Suprapubic skin (tissue), 4 donors: ENCODE results near the gene COA8.
A peak's percentile ranks its signal among the peaks of the same experiment; 100 is the strongest.

Experiments
- CTCF ChIP-seq, 2 donors: fragments of 200-600 bp in 1 of 2; fragments of 450-650 bp in 1 of 2; sonication (generic) in 1 of 2; IDR thresholded peaks; one replicate each; pipeline ENCODE4 v1.5.1; 2016 to 2019; ENCODE audit warnings: antibody characterized with exemption in 2 of 2, mild to moderate bottlenecking in 1 of 2, moderate library complexity in 1 of 2
- EP300 ChIP-seq: sonication (generic); formaldehyde crosslinking; IDR thresholded peaks from one replicate; pipeline ENCODE4 v1.6.1; 2017; ENCODE audit warnings: antibody characterized with exemption
- POLR2A ChIP-seq, 2 donors: fragments of 450-650 bp; IDR thresholded peaks; one replicate each; pipeline ENCODE4 v1.6.1; 2017; ENCODE audit warnings: antibody characterized with exemption in 2 of 2, mild to moderate bottlenecking in 2 of 2, moderate library complexity in 2 of 2
- POLR2AphosphoS5 ChIP-seq, 3 donors: sonication (generic); formaldehyde crosslinking; IDR thresholded peaks; one replicate each; pipeline ENCODE4 v1.6.1; 2017; ENCODE audit warnings: antibody characterized with exemption in 3 of 3

- TF ChIP-seq POLR2AphosphoS5 (IDR thresholded peaks at IDR 0.05) (no peak), CTCF (IDR thresholded peaks at IDR 0.05) (no peak), POLR2A (IDR thresholded peaks at IDR 0.05) (no peak), EP300 (peak; percentile 40)
Measured at GRCh38 chr14:103528587-103529382, 34.0 kb upstream of the COA8 start, which contains the start of gene TRMT61A.
